Activated naive CD4-positive, alpha-beta T cell treated with anti-CD3 and anti-CD28 coated beads, Interleukin-2, amount 50 U/mL, for 24 hours (primary cell): ENCODE results near the gene CPEB2.

Experiments
- H3K27ac Mint-ChIP-seq: one replicate; pipeline ENCODE4 v1.8.0; 2021; ENCODE audit warnings: mild to moderate bottlenecking, mixed read lengths
- H3K27me3 Mint-ChIP-seq: one replicate; pipeline ENCODE4 v1.8.0; 2021; ENCODE audit warnings: mixed read lengths
- H3K36me3 Mint-ChIP-seq: one replicate; pipeline ENCODE4 v1.8.0; 2021; ENCODE audit warnings: mixed read lengths
- H3K4me1 Mint-ChIP-seq: one replicate; pipeline ENCODE4 v1.8.0; 2021; ENCODE audit warnings: mixed read lengths
- H3K4me3 Mint-ChIP-seq: one replicate; pipeline ENCODE4 v1.8.0; 2021; ENCODE audit warnings: mild to moderate bottlenecking, mixed read lengths
- H3K9me3 Mint-ChIP-seq: one replicate; pipeline ENCODE4 v1.8.0; 2021; ENCODE audit warnings: mixed read lengths

The CPEB2 gene

GRCh38 chr4:15110120-15110571 is 107.9 kb downstream of the CPEB2 start:
- Mint-ChIP-seq H3K4me3 (no peak overlapping the region), H3K9me3 (no peaks in the 10 kb centered on the region), H3K4me1 (no peaks in the 10 kb centered on the region), H3K27ac (no peak overlapping the region), H3K36me3 (no peaks in the 10 kb centered on the region), H3K27me3 (peaks cover 5% of the 10 kb centered on the region)

GRCh38 chr4:15116509-15117079 is 114.3 kb downstream of the CPEB2 start:
- Mint-ChIP-seq H3K27ac (no peak overlapping the region), H3K4me3 (no peak overlapping the region), H3K27me3 (peaks cover 10% of the 10 kb centered on the region), H3K36me3 (peaks cover 5% of the 10 kb centered on the region), H3K9me3 (peaks cover 9% of the 10 kb centered on the region), H3K4me1 (peaks cover 4% of the 10 kb centered on the region)

GRCh38 chr4:15117270-15117946 is 115.1 kb downstream of the CPEB2 start:
- no peak overlapping the region for H3K4me3 Mint-ChIP-seq
- peaks cover 4% of the 10 kb centered on the region for H3K4me1 Mint-ChIP-seq
- H3K36me3 Mint-ChIP-seq, result peaks cover 5% of the 10 kb centered on the region
- peaks cover 9% of the 10 kb centered on the region for H3K9me3 Mint-ChIP-seq
- H3K27me3 Mint-ChIP-seq, result peaks cover 10% of the 10 kb centered on the region
- no peak overlapping the region for H3K27ac Mint-ChIP-seq

- Mint-ChIP-seq H3K36me3 (peaks cover 5% of the 10 kb centered on the region), H3K4me1 (peaks cover 4% of the 10 kb centered on the region), H3K27ac (no peak overlapping the region), H3K27me3 (peaks cover 10% of the 10 kb centered on the region), H3K9me3 (peaks cover 9% of the 10 kb centered on the region), H3K4me3 (no peak overlapping the region)
Measured at GRCh38 chr4:15118292-15118691, 116.0 kb downstream of the CPEB2 start.
